WTC11 (cell line): ENCODE measurements around the gene GLO1. TPM values are rescaled to one million over a fixed set of nuclear protein-coding genes. Genes with fewer than 3 reads are reported as not detected.

Experiments used
- ATAC-seq: fragments of 200-7000 bp; cut with Tn5 transposase; 2 replicates; pipeline ENCODE4 v1.10.0; 2021; ENCODE audit warnings: mild to moderate bottlenecking, moderate library complexity
- CTCF ChIA-PET: fragments of 300-600 bp; sonication (Branson Sonifier 250); formaldehyde crosslinking; loops from one replicate; lab custom pipeline; 2021; ENCODE audit warnings: antibody characterized with exemption; lab: Charles Lee
- POLR2A ChIA-PET: fragments of 350-600 bp; sonication (Branson Sonifier 250); formaldehyde crosslinking; loops from one replicate; lab custom pipeline; 2021; ENCODE audit warnings: antibody characterized with exemption; lab: Charles Lee
- DNase-seq: peaks from one replicate; pipeline ENCODE4 v3.0.0; 2021; ENCODE audit warnings: low spot score
- H3K27ac Mint-ChIP-seq: 2 replicates; pipeline ENCODE4 v1.8.0; 2021; ENCODE audit warnings: mixed read lengths
- H3K27me3 Mint-ChIP-seq: 2 replicates; pipeline ENCODE4 v1.8.0; 2021; ENCODE audit warnings: low read depth, mild to moderate bottlenecking, moderate library complexity, mixed read lengths
- H3K36me3 Mint-ChIP-seq: 2 replicates; pipeline ENCODE4 v1.8.0; 2021; ENCODE audit warnings: mixed read lengths
- H3K4me1 Mint-ChIP-seq: 2 replicates; pipeline ENCODE4 v1.8.0; 2022; ENCODE audit warnings: mixed read lengths
- H3K4me3 Mint-ChIP-seq: 2 replicates; pipeline ENCODE4 v1.8.0; 2021; ENCODE audit warnings: mild to moderate bottlenecking, moderate library complexity, mixed read lengths
- H3K9me3 Mint-ChIP-seq: 2 replicates; pipeline ENCODE4 v1.8.0; 2021; ENCODE audit warnings: mixed read lengths
- AR ChIP-seq: fragments of 250-450 bp; sonication (Bioruptor Pico); IDR thresholded peaks from 2 replicates; pipeline ENCODE4 v1.9.0; 2021; ENCODE audit warnings: mild to moderate bottlenecking
- E2F1 ChIP-seq: sonication (generic); formaldehyde crosslinking; IDR thresholded peaks from 2 replicates; pipeline ENCODE4 v1.8.0; 2022; ENCODE audit warnings: mild to moderate bottlenecking, missing genetic modification reagents
- E2F5 ChIP-seq: sonication (generic); formaldehyde crosslinking; IDR thresholded peaks from 2 replicates; pipeline ENCODE4 v1.8.1; 2022; ENCODE audit warnings: mild to moderate bottlenecking, moderate library complexity, missing genetic modification reagents
- ELF4 ChIP-seq: sonication (generic); formaldehyde crosslinking; IDR thresholded peaks from 2 replicates; pipeline ENCODE4 v1.8.1; 2022; ENCODE audit warnings: low read depth, mild to moderate bottlenecking, moderate library complexity, missing genetic modification reagents
- ESRRA ChIP-seq: sonication (generic); formaldehyde crosslinking; IDR thresholded peaks from 2 replicates; pipeline ENCODE4 v1.8.1; 2022; ENCODE audit warnings: mild to moderate bottlenecking, missing genetic modification reagents, borderline replicate concordance
- GRHL2 ChIP-seq: fragments of 250-450 bp; sonication (Bioruptor Pico); IDR thresholded peaks from 2 replicates; pipeline ENCODE4 v1.8.0; 2022; ENCODE audit warnings: mild to moderate bottlenecking, moderate library complexity; ENCODE audit not compliant: insufficient replicate concordance, severe bottlenecking
- HMGA2 ChIP-seq: fragments of 250-450 bp; sonication (Bioruptor Pico); IDR thresholded peaks from 2 replicates; pipeline ENCODE4 v1.4.0; 2021; ENCODE audit warnings: mild to moderate bottlenecking, moderate library complexity
- MXD4 ChIP-seq: fragments of 250-450 bp; sonication (Bioruptor Pico); IDR thresholded peaks from 2 replicates; pipeline ENCODE4 v1.8.0; 2021; ENCODE audit warnings: mild to moderate bottlenecking, moderate library complexity, borderline replicate concordance
- NFYB ChIP-seq: sonication (generic); formaldehyde crosslinking; conservative IDR thresholded peaks from 2 replicates; pipeline ENCODE4 v1.8.0; 2022; ENCODE audit warnings: low read depth, missing genetic modification reagents
- NR2C2 ChIP-seq: sonication (generic); formaldehyde crosslinking; IDR thresholded peaks from 2 replicates; pipeline ENCODE4 v1.8.0; 2022; ENCODE audit warnings: mild to moderate bottlenecking, missing genetic modification reagents
- NR3C1 ChIP-seq: sonication (generic); formaldehyde crosslinking; conservative IDR thresholded peaks from 2 replicates; pipeline ENCODE4 v1.8.1; 2023; ENCODE audit warnings: low read depth, mild to moderate bottlenecking, missing genetic modification reagents
- OVOL2 ChIP-seq: fragments of 250-450 bp; sonication (Bioruptor Pico); IDR thresholded peaks from 2 replicates; pipeline ENCODE4 v1.9.0; 2021; ENCODE audit warnings: mild to moderate bottlenecking, borderline replicate concordance
- PRDM15 ChIP-seq: sonication (generic); formaldehyde crosslinking; IDR thresholded peaks from 2 replicates; pipeline ENCODE4 v1.8.0; 2022; ENCODE audit warnings: missing genetic modification reagents
- PRRX2 ChIP-seq: fragments of 250-450 bp; sonication (Bioruptor Pico); IDR thresholded peaks from 2 replicates; pipeline ENCODE4 v1.8.0; 2021; ENCODE audit warnings: mild to moderate bottlenecking
- TCF7 ChIP-seq: sonication (generic); formaldehyde crosslinking; IDR thresholded peaks from 2 replicates; pipeline ENCODE4 v1.8.0; 2022; ENCODE audit warnings: mild to moderate bottlenecking, low read depth, missing genetic modification reagents, moderate library complexity
- TEAD1 ChIP-seq: sonication (generic); formaldehyde crosslinking; IDR thresholded peaks from 2 replicates; pipeline ENCODE4 v1.8.0; 2022; ENCODE audit warnings: mild to moderate bottlenecking, missing genetic modification reagents
- TEAD4 ChIP-seq: sonication (generic); formaldehyde crosslinking; IDR thresholded peaks from 2 replicates; pipeline ENCODE4 v1.8.0; 2022; ENCODE audit warnings: mild to moderate bottlenecking, missing genetic modification reagents
- ZNF219 ChIP-seq: sonication (generic); formaldehyde crosslinking; IDR thresholded peaks from 2 replicates; pipeline ENCODE4 v1.8.0; 2023; ENCODE audit warnings: missing genetic modification reagents, mild to moderate bottlenecking, borderline replicate concordance
- ZNF232 ChIP-seq: sonication (generic); formaldehyde crosslinking; IDR thresholded peaks from 2 replicates; pipeline ENCODE4 v1.8.0; 2022; ENCODE audit warnings: mild to moderate bottlenecking, missing genetic modification reagents
- ZNF396 ChIP-seq: fragments of 250-450 bp; sonication (Bioruptor Pico); IDR thresholded peaks from 2 replicates; pipeline ENCODE4 v1.8.0; 2021; ENCODE audit warnings: mild to moderate bottlenecking, moderate library complexity, borderline replicate concordance
- ZSCAN18 ChIP-seq: fragments of 250-450 bp; sonication (Bioruptor Pico); IDR thresholded peaks from 2 replicates; pipeline ENCODE4 v2.1.2; 2022; ENCODE audit warnings: mild to moderate bottlenecking, moderate library complexity
- total RNA-seq: library from RNA; stranded (reverse); gene quantifications from 3 replicates; pipeline ENCODE4 v1.2.3, GENCODE V29; 2021

Gene GLO1
- total RNA-seq, 1 experiment from 2014 or later: 147 TPM

GRCh38 chr6:38708496-38708895, 5.6 kb upstream of the GLO1 start:
- TF ChIP-seq PRRX2 (no peak), E2F5 (no peak), OVOL2 (CRISPR knock-in tag) (no peak), TEAD4 (no peak), E2F1 (CRISPR knock-in tag) (no peak), MXD4 (CRISPR knock-in tag) (no peak), AR (CRISPR knock-in tag) (no peak), NFYB (CRISPR knock-in tag) (no peak), TCF7 (CRISPR knock-in tag) (no peak), ESRRA (CRISPR knock-in tag) (no peak), HMGA2 (CRISPR knock-in tag) (no peak), NR2C2 (no peak), ELF4 (no peak), ZNF219 (CRISPR knock-in tag) (no peak), NR3C1 (CRISPR knock-in tag) (no peak), ZNF396 (CRISPR knock-in tag) (no peak), TEAD1 (CRISPR knock-in tag) (no peak)
- TF ChIP-seq, all 79 proteins: peak for 0
- DNase-seq: no peak
- no peak for ATAC-seq
- Mint-ChIP-seq H3K36me3 (peaks cover 4% of the 10 kb centered on the region), H3K9me3 (peaks cover 15% of the 10 kb centered on the region), H3K4me1 (peaks cover 1% of the 10 kb centered on the region), H3K27ac (no peak overlapping the region), H3K4me3 (no peak overlapping the region), H3K27me3 (peaks cover 32% of the 10 kb centered on the region)
- ChIA-PET POLR2A (no interaction called here), CTCF (no interaction called here)

GRCh38 chr6:38705924-38706323, 3.0 kb upstream of the GLO1 start:
- H3K9me3 Mint-ChIP-seq: peaks cover 21% of the 10 kb centered on the region
- H3K4me3 Mint-ChIP-seq: no peak overlapping the region
- peaks cover 10% of the 10 kb centered on the region for H3K4me1 Mint-ChIP-seq
- DNase-seq (no peak), ATAC-seq (no peak)
- POLR2A ChIA-PET: interaction anchor here (0.6 kb wide), 1 partner anchor 114 kb away, joined by 5 read pairs; no protein-coding TSS in a partner anchor
- CTCF ChIA-PET: no interaction called here
- no peak for TF ChIP-seq HMGA2 (CRISPR knock-in tag)
- H3K27me3 Mint-ChIP-seq: peaks cover 23% of the 10 kb centered on the region
- H3K27ac Mint-ChIP-seq: no peak overlapping the region
- H3K36me3 Mint-ChIP-seq: peaks cover 21% of the 10 kb centered on the region

- H3K36me3 Mint-ChIP-seq: peaks cover 35% of the 10 kb centered on the region
- no peak overlapping the region; the same call in 1 of the 2 replicates for H3K4me3 Mint-ChIP-seq
- ChIA-PET POLR2A (no interaction called here), CTCF (interaction anchor here (0.6 to 1.3 kb wide), 2 partner anchors 14 to 69 kb away, joined by 3 to 6 read pairs; no protein-coding TSS in a partner anchor)
- DNase-seq (no peak), ATAC-seq (no peak)
- H3K27ac Mint-ChIP-seq: no peak overlapping the region
- peaks cover 22% of the 10 kb centered on the region for H3K9me3 Mint-ChIP-seq
- peaks cover 10% of the 10 kb centered on the region for H3K4me1 Mint-ChIP-seq
- peaks cover 23% of the 10 kb centered on the region for H3K27me3 Mint-ChIP-seq
- TF ChIP-seq ZNF232 (CRISPR knock-in tag): no peak
- no peak for TF ChIP-seq NR3C1 (CRISPR knock-in tag)
- TF ChIP-seq PRDM15: no peak
- no peak for TF ChIP-seq ESRRA (CRISPR knock-in tag)
- no peak for TF ChIP-seq ZSCAN18 (CRISPR knock-in tag)
- no peak for TF ChIP-seq GRHL2 (CRISPR knock-in tag)
Measured at GRCh38 chr6:38703949-38704590, 1.1 kb upstream of the GLO1 start.
